Neural progenitor cell (in vitro differentiated cells): ENCODE data around the gene WDR33. TPM values are rescaled to one million over a fixed set of nuclear protein-coding genes. Genes with fewer than 3 reads are reported as not detected.

Experiments
- DNase-seq: peaks from one replicate; pipeline ENCODE4 v3.0.0-alpha.2; 2016; ENCODE audit warnings: low spot score
- H2AFZ ChIP-seq: fragments of 200-600 bp; sonication (generic); replicated peaks from 2 replicates; pipeline ENCODE4 v1.6.1; 2016; ENCODE audit warnings: antibody characterized with exemption
- H3F3A ChIP-seq: fragments of 200-600 bp; sonication (generic); 2 replicates; pipeline ENCODE4 v1.6.1; 2016; ENCODE audit warnings: antibody characterized with exemption, low read depth
- H3K27ac ChIP-seq: fragments of 200-600 bp; sonication (generic); 2 replicates; pipeline ENCODE4 v1.5.1; 2016; ENCODE audit warnings: mild to moderate bottlenecking
- H3K27me3 ChIP-seq: fragments of 200-600 bp; sonication (generic); 2 replicates; pipeline ENCODE4 v1.6.1; 2016; ENCODE audit warnings: mild to moderate bottlenecking, moderate library complexity
- H3K36me3 ChIP-seq: fragments of 200-600 bp; sonication (generic); 2 replicates; pipeline ENCODE4 v1.5.1; 2016
- H3K4me1 ChIP-seq: fragments of 200-600 bp; sonication (generic); 2 replicates; pipeline ENCODE4 v1.6.1; 2016; ENCODE audit warnings: mixed run types
- H3K4me2 ChIP-seq: fragments of 200-600 bp; sonication (generic); 2 replicates; pipeline ENCODE4 v1.6.1; 2016
- H3K4me3 ChIP-seq: fragments of 200-600 bp; sonication (generic); 2 replicates; pipeline ENCODE4 v1.5.1; 2016
- H3K79me2 ChIP-seq: fragments of 200-600 bp; sonication (generic); 2 replicates; pipeline ENCODE4 v1.6.1; 2016; ENCODE audit warnings: low read depth
- H3K9ac ChIP-seq: fragments of 200-600 bp; sonication (generic); 2 replicates; pipeline ENCODE4 v1.6.1; 2016
- H3K9me3 ChIP-seq: fragments of 200-600 bp; sonication (generic); 2 replicates; pipeline ENCODE4 v1.5.1; 2016; ENCODE audit warnings: low read depth
- H4K20me1 ChIP-seq: fragments of 200-600 bp; sonication (generic); 2 replicates; pipeline ENCODE4 v1.6.1; 2016; ENCODE audit warnings: low read depth
- H3K27ac Mint-ChIP-seq: 3 replicates; pipeline ENCODE4 v1.8.0; 2021; ENCODE audit warnings: mixed read lengths
- H3K27me3 Mint-ChIP-seq: 2 replicates; pipeline ENCODE4 v1.8.0; 2022; ENCODE audit warnings: low read depth, mild to moderate bottlenecking, inconsistent platforms, moderate library complexity, mixed read lengths; ENCODE audit not compliant: insufficient read depth
- H3K36me3 Mint-ChIP-seq: 3 replicates; pipeline ENCODE4 v1.8.0; 2021; ENCODE audit warnings: mixed read lengths
- H3K4me1 Mint-ChIP-seq: 3 replicates; pipeline ENCODE4 v1.8.0; 2021; ENCODE audit warnings: mixed read lengths
- H3K4me3 Mint-ChIP-seq: 3 replicates; pipeline ENCODE4 v1.8.0; 2021; ENCODE audit warnings: mild to moderate bottlenecking, moderate library complexity, mixed read lengths
- H3K9me3 Mint-ChIP-seq: 3 replicates; pipeline ENCODE4 v1.8.0; 2020; ENCODE audit warnings: mixed read lengths
- CTCF ChIP-seq: fragments of 200-600 bp; sonication (generic); IDR thresholded peaks from 2 replicates; pipeline ENCODE4 v1.5.1; 2017; ENCODE audit warnings: antibody characterized with exemption, mild to moderate bottlenecking
- EZH2 ChIP-seq: fragments of 200-600 bp; sonication (generic); IDR thresholded peaks from 2 replicates; pipeline ENCODE4 v1.6.1; 2017; ENCODE audit warnings: antibody characterized with exemption, mild to moderate bottlenecking, moderate library complexity
- EZH2phosphoT487 ChIP-seq: fragments of 200-600 bp; sonication (generic); IDR thresholded peaks from 2 replicates; pipeline ENCODE4 v1.6.1; 2017; ENCODE audit warnings: antibody characterized with exemption
- total RNA-seq: library from RNA; depleted of rRNA; stranded (reverse); fragments of >200 nt; gene quantifications from 2 replicates; pipeline ENCODE4 v1.2.3, GENCODE V29; 2015; ENCODE audit warnings: low replicate concordance

WDR33 gene
- total RNA-seq, 1 donor from 2014 or later: 83.4 TPM

GRCh38 chr2:127783101-127783500 lies 27.9 kb downstream of the WDR33 start:
- Mint-ChIP-seq H3K9me3 (peaks cover 6% of the 10 kb centered on the region), H3K36me3 (peaks cover 28% of the 10 kb centered on the region), H3K4me1 (no peaks in the 10 kb centered on the region), H3K27ac (no peak overlapping the region), H3K27me3 (no peaks in the 10 kb centered on the region), H3K4me3 (no peak overlapping the region)
- Histone ChIP-seq H3F3A (no peaks in the 10 kb centered on the region), H3K4me1 (peaks cover 3% of the 10 kb centered on the region), H2AFZ (no peak overlapping the region), H3K9ac (no peak overlapping the region), H3K27ac (no peak overlapping the region), H4K20me1 (peaks cover 28% of the 10 kb centered on the region), H3K4me2 (no peak overlapping the region), H3K36me3 (peaks cover 4% of the 10 kb centered on the region), H3K9me3 (no peaks in the 10 kb centered on the region), H3K4me3 (no peak overlapping the region), H3K27me3 (no peaks in the 10 kb centered on the region), H3K79me2 (peaks cover 84% of the 10 kb centered on the region)
- no peak for DNase-seq
- no peak for TF ChIP-seq EZH2
- no peak for TF ChIP-seq EZH2phosphoT487
- no peak for TF ChIP-seq CTCF

- peaks cover 10% of the 10 kb centered on the region for H3F3A ChIP-seq
- no peak overlapping the region for H2AFZ ChIP-seq
- H3K9me3 Mint-ChIP-seq: peaks cover 6% of the 10 kb centered on the region
- no peak for DNase-seq
- no peaks in the 10 kb centered on the region for H3K36me3 ChIP-seq
- H3K9ac ChIP-seq: no peak overlapping the region
- peaks cover 2% of the 10 kb centered on the region for H3K4me1 Mint-ChIP-seq
- no peak overlapping the region for H3K4me3 Mint-ChIP-seq
- H3K4me1 ChIP-seq: peaks cover 12% of the 10 kb centered on the region
- no peaks in the 10 kb centered on the region for H3K27me3 Mint-ChIP-seq
- no peak overlapping the region for H3K4me3 ChIP-seq
- peaks cover 24% of the 10 kb centered on the region for H3K36me3 Mint-ChIP-seq
- H3K27me3 ChIP-seq: no peaks in the 10 kb centered on the region
- H4K20me1 ChIP-seq: peaks cover 52% of the 10 kb centered on the region
- no peaks in the 10 kb centered on the region for H3K9me3 ChIP-seq
- H3K4me2 ChIP-seq: no peak overlapping the region
- no peak overlapping the region for H3K27ac ChIP-seq
- no peak overlapping the region for H3K27ac Mint-ChIP-seq
- TF ChIP-seq CTCF: no peak
- TF ChIP-seq EZH2phosphoT487: no peak
- no peak for TF ChIP-seq EZH2
- peaks cover 99% of the 10 kb centered on the region for H3K79me2 ChIP-seq
These were observed 32.1 kb downstream of the WDR33 start for GRCh38 chr2:127778850-127779249.

- Histone ChIP-seq H3F3A (peaks cover 10% of the 10 kb centered on the region), H3K4me1 (peaks cover 12% of the 10 kb centered on the region), H3K4me2 (no peak overlapping the region), H3K27me3 (no peaks in the 10 kb centered on the region), H3K9ac (no peak overlapping the region), H3K36me3 (no peaks in the 10 kb centered on the region), H3K4me3 (no peak overlapping the region), H3K79me2 (peaks cover 99% of the 10 kb centered on the region), H2AFZ (no peak overlapping the region), H3K27ac (no peak overlapping the region), H3K9me3 (no peaks in the 10 kb centered on the region), H4K20me1 (peaks cover 53% of the 10 kb centered on the region)
- no peak overlapping the region for H3K4me3 Mint-ChIP-seq
- H3K27me3 Mint-ChIP-seq: no peaks in the 10 kb centered on the region
- no peak overlapping the region for H3K27ac Mint-ChIP-seq
- TF ChIP-seq CTCF (no peak), EZH2phosphoT487 (no peak), EZH2 (no peak)
- peaks cover 6% of the 10 kb centered on the region for H3K9me3 Mint-ChIP-seq
- DNase-seq: no peak
- peaks cover 2% of the 10 kb centered on the region for H3K4me1 Mint-ChIP-seq
- H3K36me3 Mint-ChIP-seq: peaks cover 24% of the 10 kb centered on the region
These were observed 32.5 kb downstream of the WDR33 start for GRCh38 chr2:127778447-127778846.
